Osteoblast (primary cell): Measurements from ENCODE around the gene PRKAR2B. TPM values are rescaled to one million over a fixed set of nuclear protein-coding genes. Genes with fewer than 3 reads are reported as not detected.

Source experiments
- DNase-seq: peaks from one replicate; pipeline ENCODE4 v3.0.0; 2011; ENCODE audit warnings: low spot score, mixed read lengths; ENCODE audit not compliant: insufficient read length; ENCODE audit errors: missing footprints
- H2AFZ ChIP-seq: 2 replicates; pipeline ENCODE4 v1.6.0; 2011; ENCODE audit warnings: mild to moderate bottlenecking, low read length
- H3K27ac ChIP-seq: 2 replicates; pipeline ENCODE4 v1.5.1; 2011; ENCODE audit warnings: mild to moderate bottlenecking, low read depth, low read length, moderate library complexity
- H3K27me3 ChIP-seq: 2 replicates; pipeline ENCODE4 v1.6.0; 2012; ENCODE audit warnings: mild to moderate bottlenecking, control low read depth, inconsistent platforms, low read length, moderate library complexity; ENCODE audit not compliant: insufficient read depth
- H3K36me3 ChIP-seq: 2 replicates; pipeline ENCODE4 v1.5.1; 2011; ENCODE audit warnings: mild to moderate bottlenecking, low read length, control low read depth, moderate library complexity; ENCODE audit not compliant: insufficient read depth
- H3K4me1 ChIP-seq: 2 replicates; pipeline ENCODE4 v1.5.1; 2011; ENCODE audit warnings: mild to moderate bottlenecking, low read length, control low read depth, moderate library complexity; ENCODE audit not compliant: insufficient read depth
- H3K4me2 ChIP-seq: 2 replicates; pipeline ENCODE4 v1.6.0; 2011; ENCODE audit warnings: mild to moderate bottlenecking, low read length; ENCODE audit not compliant: insufficient read depth
- H3K4me3 ChIP-seq: fragments of 200-600 bp; sonication (generic); 3 replicates; pipeline ENCODE4 v1.5.1; 2012; ENCODE audit warnings: mild to moderate bottlenecking, low read length, inconsistent platforms; ENCODE audit not compliant: insufficient read depth
- H3K79me2 ChIP-seq: 2 replicates; pipeline ENCODE4 v1.6.0; 2012; ENCODE audit warnings: mild to moderate bottlenecking, low read length, control low read depth, inconsistent platforms; ENCODE audit not compliant: insufficient read depth
- H3K9me3 ChIP-seq: 2 replicates; pipeline ENCODE4 v1.5.1; 2011; ENCODE audit warnings: low read depth, low read length, control low read depth
- H4K20me1 ChIP-seq: 2 replicates; pipeline ENCODE4 v1.6.0; 2012; ENCODE audit warnings: mild to moderate bottlenecking, low read length, control low read depth; ENCODE audit not compliant: insufficient read depth
- total RNA-seq: library from RNA; depleted of rRNA; stranded (reverse); fragments of >200 nt; gene quantifications from 2 replicates; pipeline ENCODE4 v1.2.3, GENCODE V29; 2012
- TF ChIP-seq, protein P1 (sequence below): IDR thresholded peaks from 2 replicates; pipeline ENCODE4 v1.5.1; 2011; ENCODE audit warnings: mild to moderate bottlenecking, low read depth, low read length, moderate library complexity; ENCODE audit errors: extremely low read depth

The PRKAR2B gene
- total RNA-seq, 1 donor, result 2.5 TPM

DNA sequence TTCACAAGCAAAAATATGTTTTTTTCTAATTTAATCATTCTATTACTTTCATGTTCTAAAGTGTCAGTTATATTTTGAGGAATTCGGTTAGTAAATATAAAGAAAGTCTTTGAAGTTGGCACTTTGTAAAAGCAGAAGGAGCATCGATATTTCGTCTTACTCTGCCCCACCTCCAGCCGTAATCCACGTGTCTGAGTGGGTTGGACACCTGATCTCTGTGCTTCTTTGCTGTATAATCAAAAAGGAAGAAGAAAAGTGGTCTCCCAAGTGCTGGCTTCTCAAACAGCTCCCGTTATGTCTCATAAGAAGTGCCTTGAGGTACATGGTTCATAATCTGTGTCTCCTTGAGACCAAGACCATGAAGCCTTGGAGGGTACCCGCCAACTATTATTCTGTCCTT, 19.8 kb downstream of the PRKAR2B start:
- DNase-seq, result no peak
- Histone ChIP-seq H2AFZ (no peak overlapping the region), H3K79me2 (no peaks in the 10 kb centered on the region), H3K27ac (no peak overlapping the region), H4K20me1 (no peaks in the 10 kb centered on the region), H3K9me3 (no peaks in the 10 kb centered on the region), H3K27me3 (peaks cover 7% of the 10 kb centered on the region), H3K36me3 (no peaks in the 10 kb centered on the region), H3K4me1 (no peaks in the 10 kb centered on the region), H3K4me2 (no peak overlapping the region), H3K4me3 (no peak overlapping the region)
- TF ChIP-seq, protein P1, sequence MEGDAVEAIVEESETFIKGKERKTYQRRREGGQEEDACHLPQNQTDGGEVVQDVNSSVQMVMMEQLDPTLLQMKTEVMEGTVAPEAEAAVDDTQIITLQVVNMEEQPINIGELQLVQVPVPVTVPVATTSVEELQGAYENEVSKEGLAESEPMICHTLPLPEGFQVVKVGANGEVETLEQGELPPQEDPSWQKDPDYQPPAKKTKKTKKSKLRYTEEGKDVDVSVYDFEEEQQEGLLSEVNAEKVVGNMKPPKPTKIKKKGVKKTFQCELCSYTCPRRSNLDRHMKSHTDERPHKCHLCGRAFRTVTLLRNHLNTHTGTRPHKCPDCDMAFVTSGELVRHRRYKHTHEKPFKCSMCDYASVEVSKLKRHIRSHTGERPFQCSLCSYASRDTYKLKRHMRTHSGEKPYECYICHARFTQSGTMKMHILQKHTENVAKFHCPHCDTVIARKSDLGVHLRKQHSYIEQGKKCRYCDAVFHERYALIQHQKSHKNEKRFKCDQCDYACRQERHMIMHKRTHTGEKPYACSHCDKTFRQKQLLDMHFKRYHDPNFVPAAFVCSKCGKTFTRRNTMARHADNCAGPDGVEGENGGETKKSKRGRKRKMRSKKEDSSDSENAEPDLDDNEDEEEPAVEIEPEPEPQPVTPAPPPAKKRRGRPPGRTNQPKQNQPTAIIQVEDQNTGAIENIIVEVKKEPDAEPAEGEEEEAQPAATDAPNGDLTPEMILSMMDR, result no peak

GRCh38 chr7:107065929-107066247, 21.4 kb downstream of the PRKAR2B start:
- Histone ChIP-seq H4K20me1 (no peaks in the 10 kb centered on the region), H3K4me2 (no peak overlapping the region), H3K36me3 (no peaks in the 10 kb centered on the region), H3K27me3 (peaks cover 7% of the 10 kb centered on the region), H3K4me3 (no peak overlapping the region), H2AFZ (no peak overlapping the region), H3K4me1 (no peaks in the 10 kb centered on the region), H3K27ac (no peak overlapping the region), H3K9me3 (no peaks in the 10 kb centered on the region), H3K79me2 (no peaks in the 10 kb centered on the region)
- no peak for DNase-seq
- TF ChIP-seq, protein P1, result no peak

DNA sequence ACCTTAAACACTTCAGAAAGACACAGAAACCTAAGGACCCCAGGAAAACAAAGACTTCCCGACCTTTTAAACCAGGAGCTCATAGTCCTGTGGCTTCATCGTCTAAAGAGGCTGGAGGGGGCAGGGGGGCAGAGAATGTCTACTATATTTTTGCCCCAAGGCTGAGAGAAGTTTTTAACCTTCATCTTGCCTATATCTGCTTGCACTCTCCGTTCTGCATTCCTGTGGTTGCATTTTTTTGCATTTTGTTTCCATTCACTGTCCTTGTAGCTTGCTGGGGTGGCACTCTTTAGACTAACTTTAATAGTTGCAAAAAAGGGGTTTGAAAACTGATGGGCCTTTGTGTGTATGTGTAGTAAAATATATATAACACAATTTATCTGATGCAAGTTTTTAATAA, 23.7 kb downstream of the PRKAR2B start:
- no peaks in the 10 kb centered on the region for H3K79me2 ChIP-seq
- no peak overlapping the region for H3K4me2 ChIP-seq
- no peaks in the 10 kb centered on the region for H3K36me3 ChIP-seq
- H3K4me3 ChIP-seq, result no peak overlapping the region
- TF ChIP-seq, protein P1, result no peak
- no peaks in the 10 kb centered on the region for H4K20me1 ChIP-seq
- no peak overlapping the region for H3K27ac ChIP-seq
- no peaks in the 10 kb centered on the region for H3K9me3 ChIP-seq
- H2AFZ ChIP-seq, result no peak overlapping the region
- no peaks in the 10 kb centered on the region for H3K4me1 ChIP-seq
- H3K27me3 ChIP-seq, result peaks cover 7% of the 10 kb centered on the region
- DNase-seq, result no peak

GRCh38 chr7:107069457-107069856, 25.0 kb downstream of the PRKAR2B start:
- TF ChIP-seq, protein P1, result no peak
- H3K9me3 ChIP-seq, result no peaks in the 10 kb centered on the region
- no peak overlapping the region for H2AFZ ChIP-seq
- H3K79me2 ChIP-seq, result no peaks in the 10 kb centered on the region
- H3K36me3 ChIP-seq, result no peaks in the 10 kb centered on the region
- no peak overlapping the region for H3K4me3 ChIP-seq
- no peak for DNase-seq
- H3K27ac ChIP-seq, result no peak overlapping the region
- no peaks in the 10 kb centered on the region for H4K20me1 ChIP-seq
- peaks cover 7% of the 10 kb centered on the region for H3K27me3 ChIP-seq
- no peaks in the 10 kb centered on the region for H3K4me1 ChIP-seq
- H3K4me2 ChIP-seq, result no peak overlapping the region
